ENCODE data around the gene SMPD1.

DNA sequence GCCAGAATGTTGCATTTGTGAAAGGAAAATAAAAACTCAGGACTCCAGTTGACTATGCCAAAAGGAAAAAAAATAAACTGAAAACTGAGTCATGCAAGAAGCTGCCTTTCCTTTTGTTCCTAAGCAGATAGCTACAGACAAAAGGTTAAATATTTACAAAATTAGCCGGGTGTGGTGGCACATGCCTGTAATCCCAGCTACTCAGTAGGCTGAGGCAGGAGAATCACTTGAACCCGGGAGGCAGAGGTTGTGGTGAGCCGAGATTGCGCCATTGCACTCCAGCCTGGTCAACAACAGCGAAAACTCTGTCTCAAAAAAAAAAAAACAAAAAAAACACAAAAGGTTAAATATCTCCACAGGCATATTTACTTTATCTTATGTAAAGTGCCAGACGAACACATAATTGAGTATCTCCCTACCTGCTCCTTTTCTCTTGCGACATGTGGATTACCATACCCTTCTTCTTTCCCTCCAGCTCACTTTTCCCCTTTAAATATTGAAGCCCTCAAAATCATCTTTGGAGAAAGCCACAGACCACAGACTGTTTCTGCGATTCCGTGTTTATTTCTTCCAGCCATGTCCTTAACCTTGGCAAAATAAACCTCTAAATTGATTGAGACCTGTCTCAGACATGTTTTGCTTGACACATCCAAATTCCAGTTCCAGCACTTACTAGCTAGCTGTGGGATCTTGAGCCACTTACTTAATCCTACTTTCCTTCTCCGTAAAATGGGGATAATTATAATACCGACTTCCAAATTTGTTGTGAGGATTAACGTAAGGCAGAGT, 2.3 kb upstream of the SMPD1 start:
- TF ChIP-seq, protein P1, sequence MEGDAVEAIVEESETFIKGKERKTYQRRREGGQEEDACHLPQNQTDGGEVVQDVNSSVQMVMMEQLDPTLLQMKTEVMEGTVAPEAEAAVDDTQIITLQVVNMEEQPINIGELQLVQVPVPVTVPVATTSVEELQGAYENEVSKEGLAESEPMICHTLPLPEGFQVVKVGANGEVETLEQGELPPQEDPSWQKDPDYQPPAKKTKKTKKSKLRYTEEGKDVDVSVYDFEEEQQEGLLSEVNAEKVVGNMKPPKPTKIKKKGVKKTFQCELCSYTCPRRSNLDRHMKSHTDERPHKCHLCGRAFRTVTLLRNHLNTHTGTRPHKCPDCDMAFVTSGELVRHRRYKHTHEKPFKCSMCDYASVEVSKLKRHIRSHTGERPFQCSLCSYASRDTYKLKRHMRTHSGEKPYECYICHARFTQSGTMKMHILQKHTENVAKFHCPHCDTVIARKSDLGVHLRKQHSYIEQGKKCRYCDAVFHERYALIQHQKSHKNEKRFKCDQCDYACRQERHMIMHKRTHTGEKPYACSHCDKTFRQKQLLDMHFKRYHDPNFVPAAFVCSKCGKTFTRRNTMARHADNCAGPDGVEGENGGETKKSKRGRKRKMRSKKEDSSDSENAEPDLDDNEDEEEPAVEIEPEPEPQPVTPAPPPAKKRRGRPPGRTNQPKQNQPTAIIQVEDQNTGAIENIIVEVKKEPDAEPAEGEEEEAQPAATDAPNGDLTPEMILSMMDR (IDR thresholded peaks at IDR 0.05), result no peak
- TF ChIP-seq POLR2A (IDR thresholded peaks at IDR 0.05), result no peak
